GM10266 (cell line): ENCODE measurements around the gene S100A4.
"Not testable (repeated sequence)": the region's sequence is repeated elsewhere in the genome, so short reads cannot be mapped to it uniquely, and the experiment has no call there.

Source experiments
- DNase-seq: peaks from one replicate; pipeline ENCODE4 v3.0.0; 2012; ENCODE audit errors: extremely low spot score
- TF ChIP-seq, protein P1 (sequence below): IDR thresholded peaks from 2 replicates; pipeline ENCODE4 v1.5.1; 2012; ENCODE audit warnings: mild to moderate bottlenecking, low read depth; ENCODE audit not compliant: control insufficient read depth, insufficient read depth; ENCODE audit errors: missing control alignments

S100A4 gene

DNA sequence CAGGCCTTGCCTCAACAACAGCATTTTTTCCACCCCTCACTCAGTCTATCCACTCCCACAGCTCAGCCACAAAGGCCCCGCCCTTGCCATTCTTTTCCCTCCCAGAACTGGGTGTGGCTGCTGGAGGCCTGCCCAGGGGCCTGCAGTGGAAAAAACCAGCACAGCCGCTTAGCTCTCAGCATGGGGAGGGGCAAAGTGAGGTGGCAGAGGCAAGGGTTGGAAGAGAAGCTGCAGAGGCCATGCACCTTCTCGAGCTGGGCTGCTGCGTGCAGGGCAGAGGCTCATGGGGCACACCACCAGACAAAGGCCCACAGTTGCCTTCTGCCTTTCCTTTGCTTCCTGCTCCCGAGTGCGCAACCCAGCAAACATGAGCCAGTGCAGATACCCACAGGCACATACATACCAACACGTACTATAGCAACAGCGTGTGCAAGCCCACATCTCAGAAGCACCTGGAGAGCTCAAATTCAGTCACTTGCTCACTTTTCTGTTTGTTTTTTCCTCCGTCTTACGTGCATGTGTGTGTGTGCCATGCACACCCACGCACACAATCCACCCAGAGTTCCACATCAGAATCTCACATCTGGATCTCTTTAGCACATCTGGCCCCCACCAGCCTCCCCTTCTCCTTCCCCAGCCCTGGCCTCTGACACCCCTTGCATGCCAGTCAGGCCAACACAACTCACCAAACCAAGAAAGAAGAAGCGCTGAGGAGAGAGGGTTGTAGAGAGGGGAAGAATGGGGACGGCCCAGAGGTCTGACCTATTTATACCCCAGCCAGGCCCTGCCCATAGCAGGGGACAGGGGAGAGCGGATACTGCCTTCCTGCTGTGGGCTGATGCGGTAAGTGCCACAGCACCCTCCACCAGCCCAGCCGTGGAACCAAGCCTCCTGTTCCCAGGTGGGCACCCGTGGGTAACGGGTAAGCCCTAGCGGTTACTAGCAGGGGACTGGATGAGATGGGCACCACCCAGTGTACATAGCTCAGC, at the start of gene S100A4:
S100A4 (minus strand) TSS at position 740 of the 989 bp plus-strand sequence. CDS start 1,012 bp downstream, outside the sequence.
- TF ChIP-seq, protein P1, sequence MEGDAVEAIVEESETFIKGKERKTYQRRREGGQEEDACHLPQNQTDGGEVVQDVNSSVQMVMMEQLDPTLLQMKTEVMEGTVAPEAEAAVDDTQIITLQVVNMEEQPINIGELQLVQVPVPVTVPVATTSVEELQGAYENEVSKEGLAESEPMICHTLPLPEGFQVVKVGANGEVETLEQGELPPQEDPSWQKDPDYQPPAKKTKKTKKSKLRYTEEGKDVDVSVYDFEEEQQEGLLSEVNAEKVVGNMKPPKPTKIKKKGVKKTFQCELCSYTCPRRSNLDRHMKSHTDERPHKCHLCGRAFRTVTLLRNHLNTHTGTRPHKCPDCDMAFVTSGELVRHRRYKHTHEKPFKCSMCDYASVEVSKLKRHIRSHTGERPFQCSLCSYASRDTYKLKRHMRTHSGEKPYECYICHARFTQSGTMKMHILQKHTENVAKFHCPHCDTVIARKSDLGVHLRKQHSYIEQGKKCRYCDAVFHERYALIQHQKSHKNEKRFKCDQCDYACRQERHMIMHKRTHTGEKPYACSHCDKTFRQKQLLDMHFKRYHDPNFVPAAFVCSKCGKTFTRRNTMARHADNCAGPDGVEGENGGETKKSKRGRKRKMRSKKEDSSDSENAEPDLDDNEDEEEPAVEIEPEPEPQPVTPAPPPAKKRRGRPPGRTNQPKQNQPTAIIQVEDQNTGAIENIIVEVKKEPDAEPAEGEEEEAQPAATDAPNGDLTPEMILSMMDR = no peak
- peak; percentile 72 for DNase-seq

DNA sequence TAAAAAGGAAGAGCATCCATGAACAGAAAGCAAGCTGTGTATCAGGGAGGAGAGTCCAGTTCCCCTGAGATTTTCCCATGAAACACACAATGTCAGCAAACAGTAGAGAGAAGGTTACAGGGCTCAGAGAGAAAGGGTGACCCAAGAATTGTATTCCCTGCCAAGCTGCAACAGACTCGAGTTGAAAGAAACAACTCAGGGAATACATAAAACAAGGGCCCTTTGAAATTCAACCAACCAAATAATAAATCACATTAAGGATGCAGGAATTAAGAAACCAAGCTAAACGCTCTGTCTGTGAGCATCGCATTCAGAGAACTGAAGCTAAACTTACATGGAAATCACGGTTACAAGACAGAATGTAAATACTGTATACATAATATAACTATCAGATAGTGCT, 47.1 kb upstream of the S100A4 start:
- TF ChIP-seq, protein P1 = no peak
- no peak for DNase-seq

DNA sequence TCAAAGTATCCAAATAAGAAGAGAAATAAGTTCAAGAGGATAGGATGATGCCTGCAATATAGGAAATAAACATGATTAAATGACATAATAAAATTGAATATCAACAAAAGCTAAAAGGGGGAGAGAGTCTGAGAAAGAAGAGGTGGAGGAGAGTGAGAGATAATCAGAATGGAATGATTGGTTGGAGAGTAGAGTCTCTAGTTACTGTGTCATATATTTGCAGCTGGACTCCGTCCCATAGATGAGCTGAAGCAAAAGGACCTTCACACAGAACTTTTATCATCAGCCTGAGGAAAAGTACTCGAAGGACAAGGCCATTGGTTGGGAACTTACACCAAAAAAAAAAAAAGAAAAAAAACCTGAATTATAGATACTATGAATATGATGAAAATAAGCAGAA, 42.9 kb upstream of the S100A4 start:
- TF ChIP-seq, protein P1 = no peak
- DNase-seq = no peak

DNA sequence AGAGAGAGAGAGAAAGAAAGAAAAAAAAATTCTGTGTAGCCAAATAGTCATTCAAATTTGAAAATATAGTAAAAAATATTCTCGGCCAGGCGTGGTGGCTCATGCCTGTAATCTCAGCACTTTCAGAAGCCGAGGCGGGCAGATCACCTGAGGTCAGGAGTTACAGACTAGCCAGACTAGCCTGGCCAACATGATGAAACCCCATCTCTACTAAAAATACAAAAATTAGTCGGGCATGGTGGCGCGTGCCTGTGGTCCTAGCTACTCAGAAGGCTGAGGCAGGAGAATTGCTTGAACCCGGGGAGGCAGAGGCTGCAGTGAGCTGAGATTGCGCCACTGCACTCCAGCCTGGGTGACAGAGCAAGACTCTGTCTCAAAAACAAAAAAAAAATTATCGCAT, 42.4 kb upstream of the S100A4 start:
- DNase-seq = not testable (repeated sequence)

DNA sequence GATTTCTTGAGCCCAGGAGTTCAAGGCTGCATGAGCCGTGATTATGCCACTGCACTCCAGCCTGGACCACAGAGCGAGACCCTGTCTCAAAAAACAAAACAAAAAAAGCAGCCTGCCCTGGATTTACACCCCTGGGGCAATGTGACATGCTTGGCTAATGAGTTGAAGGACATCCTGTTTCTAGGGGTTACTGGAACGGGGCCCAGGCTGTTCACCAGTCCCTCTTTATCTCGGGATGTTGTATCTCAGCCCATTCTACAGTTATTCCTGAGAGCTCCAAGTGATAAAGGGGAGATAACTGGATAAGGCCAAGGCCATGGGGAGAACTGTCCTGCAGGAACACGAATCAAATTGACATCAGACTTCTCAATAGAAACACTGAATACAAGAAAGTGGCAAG, 41.7 kb upstream of the S100A4 start:
- DNase-seq = no peak
- TF ChIP-seq, protein P1 = no peak

DNA sequence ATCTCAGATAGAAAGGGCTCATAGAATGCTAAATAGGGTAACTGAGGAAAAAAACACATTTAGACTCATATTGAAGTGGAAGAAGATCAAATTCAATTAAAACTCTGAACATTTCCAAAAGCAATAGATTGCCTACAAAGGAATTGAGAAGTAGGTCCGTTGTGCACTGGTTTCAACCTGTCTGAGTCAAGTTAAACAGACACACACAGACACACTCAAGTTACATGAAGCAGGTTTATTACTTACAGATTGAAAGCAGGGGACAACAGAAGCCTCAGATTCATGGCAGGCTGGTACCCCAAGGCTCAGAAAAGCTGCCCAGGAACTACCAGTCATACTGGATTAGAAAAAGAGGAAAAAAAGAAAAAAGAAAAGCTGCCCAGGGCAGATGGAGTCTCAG, 40.7 kb upstream of the S100A4 start:
- TF ChIP-seq, protein P1 = no peak
- DNase-seq = no peak

DNA sequence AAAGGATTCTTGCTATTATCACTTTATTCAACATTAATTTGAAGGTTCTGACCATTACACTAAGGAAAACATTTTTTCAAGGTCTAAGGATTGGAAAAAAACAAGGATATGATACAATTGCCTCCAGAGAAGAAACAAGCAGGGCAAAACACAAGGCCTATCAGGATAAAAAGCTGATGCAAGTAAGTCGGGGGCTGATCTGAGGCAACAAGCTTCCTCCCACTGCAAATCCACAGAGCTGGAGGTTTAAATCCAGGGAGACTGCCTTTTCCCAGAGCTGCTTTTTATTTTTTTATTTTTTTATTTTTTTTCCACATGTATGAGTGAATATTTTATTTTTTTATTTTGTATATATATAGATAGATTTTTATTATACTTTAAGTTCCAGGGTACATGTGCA, 39.4 kb upstream of the S100A4 start:
- DNase-seq = no peak
- TF ChIP-seq, protein P1 = no peak

DNA sequence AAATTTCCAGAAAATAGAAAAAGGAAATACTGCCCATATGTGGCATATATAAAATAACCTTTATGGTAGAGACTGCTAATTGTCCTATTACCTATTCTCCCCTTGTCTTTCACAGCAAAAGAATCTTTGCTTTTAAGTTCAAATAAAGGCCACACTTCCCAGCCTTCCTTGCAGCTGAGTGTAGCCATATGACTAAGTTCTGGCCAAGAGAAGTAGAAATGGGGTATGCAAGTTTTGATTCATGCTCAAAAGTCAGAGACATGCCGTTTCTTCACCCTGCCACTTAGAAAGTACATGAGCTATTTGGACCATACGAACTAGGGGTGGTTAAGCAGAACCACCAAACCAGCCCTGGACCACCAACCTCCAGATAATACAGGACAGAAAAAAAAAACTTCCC, 38.4 kb upstream of the S100A4 start:
- TF ChIP-seq, protein P1 = no peak
- no peak for DNase-seq

DNA sequence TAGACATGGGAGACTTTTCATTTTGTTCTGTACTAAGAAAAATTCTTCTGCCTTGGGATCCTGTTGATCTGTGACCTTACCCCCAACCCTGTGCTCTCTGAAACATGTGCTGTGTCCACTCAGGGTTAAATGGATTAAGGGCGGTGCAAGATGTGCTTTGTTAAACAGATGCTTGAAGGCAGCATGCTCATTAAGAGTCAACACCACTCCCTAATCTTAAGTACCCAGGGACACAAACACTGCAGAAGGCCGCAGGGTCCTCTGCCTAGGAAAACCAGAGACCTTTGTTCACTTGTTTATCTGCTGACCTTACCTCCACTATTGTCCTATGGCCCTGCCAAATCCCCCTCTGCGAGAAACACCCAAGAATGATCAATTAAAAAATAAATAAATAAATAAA, 37.9 kb upstream of the S100A4 start:
- not testable (repeated sequence) for DNase-seq

DNA sequence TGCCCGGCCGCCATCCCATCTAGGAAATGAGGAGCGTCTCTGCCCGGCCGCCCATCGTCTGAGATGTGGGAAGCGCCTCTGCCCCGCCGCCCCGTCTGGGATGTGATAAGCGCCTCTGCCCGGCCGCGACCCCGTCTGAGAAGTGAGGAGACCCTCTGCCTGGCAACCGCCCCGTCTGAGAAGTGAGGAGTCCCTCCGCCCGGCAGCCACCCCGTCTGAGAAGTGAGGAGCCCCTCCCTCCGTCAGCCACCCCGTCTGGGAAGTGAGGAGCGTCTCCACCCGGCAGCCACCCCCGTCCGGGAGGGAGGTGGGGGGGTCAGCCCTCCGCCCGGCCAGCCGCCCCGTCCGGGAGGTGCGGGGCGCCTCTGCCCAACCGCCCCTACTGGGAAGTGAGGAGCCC, 37.2 kb upstream of the S100A4 start:
- not testable (repeated sequence) for DNase-seq
